ENCODE data around the gene TBCD. TPM values are rescaled to one million over a fixed set of nuclear protein-coding genes. Genes with fewer than 3 reads are reported as not detected.

TBCD gene
- total RNA-seq, 1 donor: 49.3 TPM

GRCh38 chr17:82917699-82918345 is 166.0 kb downstream of the TBCD start:
- peak in 2 of 3 donors; percentile 20 to 42 for DNase-seq (ENCODE audit: low read depth in 2 of 3, low spot score in 2 of 3)

- DNase-seq (ENCODE audit: low read depth in 2 of 3, low spot score in 2 of 3): no peak
These were observed 166.6 kb downstream of the TBCD start for GRCh38 chr17:82918508-82918907.

DNA sequence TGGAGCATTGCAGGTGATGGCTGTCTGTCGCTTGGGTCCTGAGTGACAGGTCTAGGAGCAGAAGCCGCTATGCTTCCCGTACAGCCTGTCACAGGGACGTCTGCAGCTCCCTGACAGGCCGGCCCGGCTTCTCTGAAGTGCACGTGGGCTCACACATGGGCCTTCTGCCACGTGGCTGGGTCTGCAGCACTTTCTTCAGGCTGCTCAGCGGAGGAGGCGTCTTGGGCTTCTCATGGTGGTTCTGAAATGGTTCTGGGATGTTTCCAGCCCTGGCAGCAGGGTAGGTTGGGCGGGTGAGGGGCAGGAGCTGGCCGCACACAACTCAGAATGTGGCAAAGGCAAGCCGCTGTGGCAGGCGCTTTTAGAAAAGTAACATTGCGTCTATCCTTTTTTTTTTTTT is 168.3 kb downstream of the TBCD start:
- no peak for DNase-seq (ENCODE audit: low read depth in 2 of 3, low spot score in 2 of 3)

DNA sequence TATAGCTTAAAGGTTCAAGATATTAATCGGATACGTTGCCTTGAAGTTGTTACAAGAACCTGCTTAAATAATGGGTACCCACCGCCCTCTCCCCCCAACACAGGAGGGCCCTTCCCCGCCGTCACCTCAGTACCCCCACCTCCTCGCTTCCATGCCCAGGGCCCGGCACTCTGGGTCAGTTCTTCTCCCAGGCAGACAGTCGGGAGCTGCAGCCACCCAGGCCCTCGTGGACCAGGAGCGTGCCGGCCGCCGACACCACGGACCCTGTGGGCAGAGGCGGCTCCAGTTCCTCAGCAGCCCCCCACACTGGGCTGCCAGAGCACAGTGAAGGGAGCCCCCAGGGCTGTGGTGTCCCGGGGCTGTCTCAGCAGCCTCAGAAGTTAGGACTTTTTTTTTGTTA is 168.8 kb downstream of the TBCD start:
- DNase-seq (ENCODE audit: low read depth in 2 of 3, low spot score in 2 of 3): no peak

GRCh38 chr17:82921426-82921825 is 169.6 kb downstream of the TBCD start:
- no peak for DNase-seq (ENCODE audit: low read depth in 2 of 3, low spot score in 2 of 3)

GRCh38 chr17:82922646-82923045 is 170.8 kb downstream of the TBCD start:
- no peak for DNase-seq (ENCODE audit: low read depth in 2 of 3, low spot score in 2 of 3)

DNA sequence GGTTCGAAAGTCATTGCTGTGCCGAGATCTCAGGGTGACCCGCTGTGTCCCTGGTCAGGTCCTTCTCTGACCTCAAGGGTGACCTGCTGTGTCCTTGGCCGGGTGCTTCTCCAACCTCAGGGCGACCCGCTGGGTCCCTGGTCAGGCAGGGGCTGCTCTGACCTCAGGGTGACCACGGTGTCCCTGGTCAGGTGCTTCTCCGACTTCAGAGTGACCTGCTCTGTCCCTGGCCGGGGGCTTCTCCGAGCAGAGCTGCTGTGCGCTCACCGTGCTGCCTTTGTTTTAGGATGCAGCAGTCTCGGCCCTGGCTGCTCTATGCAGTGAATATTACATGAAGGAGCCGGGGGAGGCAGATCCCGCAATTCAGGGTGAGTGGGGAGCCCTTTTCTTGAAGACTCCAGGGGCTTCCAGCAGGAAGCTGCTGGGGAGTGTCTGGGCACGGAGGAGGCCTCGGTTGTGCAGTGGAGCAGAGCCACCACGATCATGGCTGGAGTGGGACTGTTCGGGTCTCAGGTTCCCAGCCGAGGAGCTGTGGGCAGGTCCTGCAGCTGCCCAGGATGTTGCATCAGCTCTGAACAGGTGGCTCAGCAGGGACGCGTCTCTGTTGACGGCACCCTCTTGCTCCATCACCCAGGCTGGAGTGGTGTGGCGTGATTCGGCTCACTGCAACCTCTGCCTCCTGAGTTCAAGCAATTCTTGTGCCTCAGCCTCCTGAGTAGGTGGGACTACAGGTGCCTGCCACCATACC is 171.7 kb downstream of the TBCD start:
- no peak for DNase-seq (ENCODE audit: low read depth in 2 of 3, low spot score in 2 of 3)

- no peak for DNase-seq (ENCODE audit: low read depth in 2 of 3, low spot score in 2 of 3)
These were observed 172.3 kb downstream of the TBCD start for GRCh38 chr17:82924214-82924613.

DNA sequence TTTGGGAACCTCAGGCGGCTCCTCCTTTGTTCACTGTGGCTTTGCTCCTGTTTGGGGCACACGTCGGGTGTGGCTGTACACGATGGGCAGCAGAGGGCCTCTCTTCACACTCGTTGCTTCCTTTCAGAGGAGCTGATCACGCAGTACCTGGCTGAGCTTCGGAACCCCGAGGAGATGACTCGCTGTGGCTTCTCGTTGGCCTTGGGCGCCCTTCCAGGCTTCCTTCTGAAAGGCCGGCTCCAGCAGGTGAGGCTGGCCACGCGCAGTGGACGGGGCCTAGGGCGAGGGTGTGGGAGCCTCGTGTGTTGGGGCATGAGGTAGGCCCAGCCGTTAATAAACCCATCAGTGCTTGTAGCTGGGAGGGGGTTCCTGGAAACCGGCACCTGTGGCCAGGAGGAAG is 172.9 kb downstream of the TBCD start:
- DNase-seq (ENCODE audit: low read depth in 2 of 3, low spot score in 2 of 3): no peak

GRCh38 chr17:82925336-82925735 is 173.5 kb downstream of the TBCD start:
- DNase-seq (ENCODE audit: low read depth in 2 of 3, low spot score in 2 of 3): no peak

- no peak for DNase-seq (ENCODE audit: low read depth in 2 of 3, low spot score in 2 of 3)
These were observed 174.2 kb downstream of the TBCD start for GRCh38 chr17:82926081-82926480.

DNA sequence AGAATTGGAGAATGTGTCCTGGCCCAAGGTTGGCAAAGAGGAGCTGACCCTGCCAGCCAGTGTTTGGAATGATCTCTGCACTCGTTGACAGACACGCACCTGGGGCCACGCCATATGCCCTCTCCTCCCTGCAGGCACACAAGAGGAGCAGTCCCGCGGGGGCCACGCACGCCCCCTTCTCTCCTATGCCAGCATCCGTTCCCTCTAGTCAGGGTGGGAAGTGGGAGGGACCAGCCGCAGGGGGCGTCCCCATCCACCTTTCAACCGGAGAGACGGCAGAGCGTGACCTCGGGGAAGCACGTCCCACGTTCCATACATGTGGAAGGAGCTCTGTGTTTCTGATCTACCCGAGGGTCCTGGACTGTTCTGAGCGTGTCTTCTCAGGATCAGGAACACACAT is 174.9 kb downstream of the TBCD start:
- DNase-seq (ENCODE audit: low read depth in 2 of 3, low spot score in 2 of 3): no peak

DNA sequence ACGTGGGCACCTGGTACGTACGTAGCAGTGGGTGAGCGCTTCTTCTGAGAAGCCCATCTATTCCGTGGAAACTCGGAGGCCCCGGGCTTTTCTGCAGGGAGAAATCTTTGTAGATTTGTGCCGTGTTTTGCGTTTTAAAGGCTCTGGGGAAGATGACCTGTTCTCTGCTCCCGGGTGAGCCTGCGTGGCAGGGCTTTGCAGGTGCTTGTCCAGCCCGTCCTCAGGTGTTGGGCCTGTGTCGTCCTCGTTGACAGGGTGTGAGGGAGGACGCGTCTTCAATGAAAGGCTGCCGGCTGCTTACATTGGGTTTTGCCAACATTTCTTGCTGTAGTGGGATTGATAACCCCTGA is 175.4 kb downstream of the TBCD start:
- DNase-seq (ENCODE audit: low read depth in 2 of 3, low spot score in 2 of 3): no peak

DNA sequence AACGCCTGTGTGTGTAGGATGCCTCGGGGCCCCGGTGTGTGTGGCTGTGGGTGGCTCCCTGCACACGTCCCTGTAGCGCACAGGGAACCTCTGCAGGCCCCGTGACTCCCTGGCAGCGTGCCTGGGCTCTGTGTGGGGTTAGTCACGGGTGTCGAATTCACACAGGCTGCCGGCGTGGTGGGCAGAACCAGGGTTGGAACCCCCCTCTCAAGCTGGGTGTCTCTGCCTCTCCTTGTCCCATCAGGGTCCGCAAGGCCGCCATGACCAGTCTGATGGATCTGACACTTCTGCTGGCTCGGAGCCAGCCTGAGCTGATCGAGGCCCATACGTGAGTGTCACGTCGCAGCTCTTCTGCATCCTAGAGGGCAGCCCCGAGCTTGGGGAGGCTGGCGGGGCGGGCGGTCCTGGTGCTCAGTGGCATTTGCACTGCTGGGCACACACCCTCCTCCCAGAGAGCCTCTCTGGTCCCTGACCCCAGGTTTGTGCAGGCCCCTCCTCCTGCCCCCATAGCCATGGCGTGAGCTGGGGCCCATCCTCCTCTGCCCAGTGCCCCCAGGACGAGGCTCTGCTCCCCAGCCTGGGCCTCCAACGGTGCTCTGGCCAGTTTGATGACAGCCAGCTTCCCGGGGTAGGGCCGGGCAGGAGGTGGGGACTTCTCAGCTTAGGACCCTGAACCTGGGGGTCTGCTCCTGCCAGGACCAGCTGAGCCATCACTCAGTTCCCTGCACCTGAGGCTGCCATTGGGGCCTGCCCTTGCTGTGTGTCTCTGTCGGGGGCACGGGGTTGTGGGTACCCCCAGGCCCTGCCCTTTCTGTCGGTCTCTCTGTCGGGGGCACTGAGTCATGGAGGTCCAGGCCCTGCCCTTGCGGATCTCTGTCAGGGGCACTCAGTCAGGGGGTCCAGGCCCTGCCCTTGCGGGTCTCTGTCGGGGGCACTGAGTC is 176.1 kb downstream of the TBCD start:
- DNase-seq (ENCODE audit: low read depth in 2 of 3, low spot score in 2 of 3): no peak

DNA sequence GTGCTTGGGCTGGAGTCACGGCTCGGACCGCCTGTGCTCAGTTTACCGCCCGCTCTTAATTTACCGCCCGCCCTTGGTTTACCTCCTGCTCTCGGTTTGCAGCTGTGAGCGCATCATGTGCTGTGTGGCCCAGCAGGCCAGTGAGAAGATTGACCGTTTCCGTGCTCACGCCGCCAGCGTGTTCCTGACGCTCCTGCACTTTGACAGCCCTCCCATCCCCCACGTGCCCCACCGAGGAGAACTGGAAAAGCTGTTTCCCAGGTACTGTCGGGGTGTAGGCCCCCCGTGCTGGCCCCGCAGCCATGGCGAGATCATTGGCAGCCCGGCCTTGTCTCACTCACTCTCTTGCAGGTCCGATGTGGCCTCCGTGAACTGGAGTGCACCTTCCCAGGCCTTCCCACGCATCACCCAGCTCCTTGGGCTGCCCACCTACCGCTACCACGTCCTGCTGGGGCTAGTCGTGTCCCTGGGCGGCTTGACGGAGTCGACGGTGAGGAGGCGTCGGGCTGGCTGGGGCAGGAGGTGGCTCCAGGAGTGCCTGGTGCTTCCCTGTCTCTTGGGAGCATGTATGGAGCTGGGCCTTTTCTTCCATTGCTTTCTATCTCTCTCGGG is 177.3 kb downstream of the TBCD start:
- no peak for DNase-seq (ENCODE audit: low read depth in 2 of 3, low spot score in 2 of 3)

GRCh38 chr17:82929676-82930042 is 177.8 kb downstream of the TBCD start:
- no peak for DNase-seq (ENCODE audit: low read depth in 2 of 3, low spot score in 2 of 3)

- DNase-seq (ENCODE audit: low read depth in 2 of 3, low spot score in 2 of 3): no peak
These were observed 178.4 kb downstream of the TBCD start for GRCh38 chr17:82930043-82930923.

GRCh38 chr17:82930924-82931698 is 179.2 kb downstream of the TBCD start:
- no peak for DNase-seq (ENCODE audit: low read depth in 2 of 3, low spot score in 2 of 3)
